PC-9 (cell line): Measurements from ENCODE around the gene CARMIL1.

Source experiments
- CTCF ChIP-seq: fragments of 200-600 bp; sonication (generic); conservative IDR thresholded peaks from 2 replicates; pipeline ENCODE4 v1.6.1; 2017; ENCODE audit warnings: mixed run types, antibody characterized with exemption, mild to moderate bottlenecking, moderate library complexity
- EZH2 ChIP-seq: fragments of 200-600 bp; sonication (generic); IDR thresholded peaks from 2 replicates; pipeline ENCODE4 v1.8.0; 2017; ENCODE audit warnings: antibody characterized with exemption, low read depth

- TF ChIP-seq CTCF (no peak), EZH2 (no peak)
Observed at GRCh38 chr6:25570578-25570977, 291.4 kb downstream of the CARMIL1 start.
